Endothelial cell of umbilical vein (primary cell): ENCODE measurements around the gene SDF2. TPM values are rescaled to one million over a fixed set of nuclear protein-coding genes. Genes with fewer than 3 reads are reported as not detected.

Source experiments
- BruUV-seq: library from RNA; stranded (reverse); fragments of 400-500 nt; replicated peaks from 2 replicates; lab custom pipeline; 2021; lab: Mats Ljungman, UMichigan
- CTCF ChIA-PET: fragments of 300-600, 350-600 bp; sonication (Branson Sonifier 250); formaldehyde crosslinking; loops from one replicate; lab custom pipeline; 2021; ENCODE audit warnings: antibody characterized with exemption, inconsistent platforms; lab: Charles Lee
- POLR2A ChIA-PET: fragments of 300-600, 350-600 bp; sonication (Branson Sonifier 250); formaldehyde crosslinking; loops from one replicate; lab custom pipeline; 2021; ENCODE audit warnings: antibody characterized with exemption, inconsistent platforms; lab: Charles Lee
- DNase-seq: peaks from one replicate; pipeline ENCODE4 v3.0.0-alpha.2; 2011; ENCODE audit warnings: low read depth, low spot score
- FAIRE-seq: peaks from 2 replicates; lab custom pipeline; 2011; peaks lifted over from hg19 to GRCh38; lab: Jason Lieb, UNC
- H2AFZ ChIP-seq: 2 replicates; pipeline ENCODE4 v1.6.0; 2012; ENCODE audit warnings: low read depth, low read length, control low read depth, inconsistent platforms
- H3K27ac ChIP-seq: 2 replicates; pipeline ENCODE4 v1.5.1; 2011; ENCODE audit warnings: low read depth, mild to moderate bottlenecking, control low read depth, low read length, moderate library complexity; ENCODE audit not compliant: insufficient read depth
- H3K27me3 ChIP-seq, 2 experiments: 2 replicates each; pipeline versions ENCODE4 v1.6.0 to v1.6.1; 2011; ENCODE audit warnings: low read length in 2 of 2, mixed read lengths in 1 of 2; ENCODE audit not compliant: control insufficient read depth in 2 of 2, insufficient read depth in 2 of 2
- H3K36me3 ChIP-seq, 2 experiments: 2 replicates in 1 of 2; 3 replicates in 1 of 2; pipeline ENCODE4 v1.5.1; 2011; ENCODE audit warnings: low read length in 2 of 2, mild to moderate bottlenecking in 1 of 2, moderate library complexity in 1 of 2; ENCODE audit not compliant: control insufficient read depth in 2 of 2, insufficient read depth in 2 of 2; ENCODE audit errors: extremely low read depth in 1 of 2
- H3K4me1 ChIP-seq: 3 replicates; pipeline ENCODE4 v1.5.1; 2011; ENCODE audit warnings: mild to moderate bottlenecking, low read length; ENCODE audit not compliant: control insufficient read depth, insufficient read depth; ENCODE audit errors: extremely low read depth
- H3K4me2 ChIP-seq: 2 replicates; pipeline ENCODE4 v1.6.1; 2011; ENCODE audit warnings: low read length, control low read depth, mixed read lengths; ENCODE audit not compliant: insufficient read depth
- H3K4me3 ChIP-seq, 3 experiments: fragments of 200-600 bp in 1 of 3; sonication (generic), shearing (Covaris generic) in 1 of 3; replicated peaks in 1 of 3; 2 replicates each; pipeline ENCODE4 v1.5.1; 2011 to 2016; ENCODE audit warnings: control low read depth in 3 of 3, low read length in 3 of 3, mild to moderate bottlenecking in 2 of 3, inconsistent platforms in 1 of 3, low read depth in 1 of 3, moderate library complexity in 1 of 3; ENCODE audit not compliant: insufficient read depth in 1 of 3
- H3K79me2 ChIP-seq: 2 replicates; pipeline ENCODE4 v1.6.0; 2012; ENCODE audit warnings: low read length, inconsistent platforms; ENCODE audit not compliant: control insufficient read depth, insufficient read depth
- H3K9ac ChIP-seq: replicated peaks from 2 replicates; pipeline ENCODE3; 2011; ENCODE audit warnings: low read length, control low read depth; ENCODE audit not compliant: insufficient read depth; ENCODE audit errors: extremely low read depth
- H3K9me1 ChIP-seq: replicated peaks from 3 replicates; pipeline ENCODE4 v1.6.0; 2011; ENCODE audit warnings: mild to moderate bottlenecking, low read length; ENCODE audit not compliant: control insufficient read depth, insufficient read depth; ENCODE audit errors: extremely low read depth
- H3K9me3 ChIP-seq: replicated peaks from 2 replicates; pipeline ENCODE4 v1.5.1; 2012; ENCODE audit warnings: low read length, inconsistent platforms; ENCODE audit not compliant: control insufficient read depth, insufficient read depth
- H4K20me1 ChIP-seq: replicated peaks from 2 replicates; pipeline ENCODE3; 2011; ENCODE audit warnings: mild to moderate bottlenecking, low read length; ENCODE audit not compliant: control insufficient read depth, insufficient read depth; ENCODE audit errors: extremely low read depth
- EZH2 ChIP-seq: IDR thresholded peaks from 2 replicates; pipeline ENCODE4 v1.6.1; 2012; ENCODE audit warnings: borderline replicate concordance, low read depth, mild to moderate bottlenecking, moderate library complexity, low read length, inconsistent platforms; ENCODE audit not compliant: severe bottlenecking
- FOS ChIP-seq: IDR thresholded peaks from 2 replicates; pipeline ENCODE4 v1.6.1; 2011; ENCODE audit warnings: mild to moderate bottlenecking, low read length, moderate library complexity, borderline replicate concordance; ENCODE audit not compliant: insufficient read depth
- GATA2 ChIP-seq: IDR thresholded peaks from 2 replicates; pipeline ENCODE4 v1.7.0; 2011; ENCODE audit warnings: low read depth, mild to moderate bottlenecking, moderate library complexity, mixed read lengths, low read length; ENCODE audit not compliant: insufficient read length, insufficient read depth
- JUN ChIP-seq: IDR thresholded peaks from 2 replicates; pipeline ENCODE4 v1.6.1; 2011; ENCODE audit warnings: borderline replicate concordance, low read depth; ENCODE audit not compliant: insufficient read length, insufficient read depth
- MYC ChIP-seq: IDR thresholded peaks from one replicate; pipeline ENCODE4 v1.6.1; 2011; ENCODE audit warnings: mild to moderate bottlenecking, low read depth, low read length
- POLR2A ChIP-seq: IDR thresholded peaks from 2 replicates; pipeline ENCODE4 v1.6.1; 2012; ENCODE audit warnings: low read depth, mild to moderate bottlenecking, control low read depth, low read length
- POLR2AphosphoS5 ChIP-seq: IDR thresholded peaks from 2 replicates; pipeline ENCODE4 v1.6.1; 2012; ENCODE audit warnings: low read depth, mild to moderate bottlenecking, control low read depth, low read length, moderate library complexity; ENCODE audit not compliant: insufficient read depth
- dilution Hi-C: fragments of 300-500 bp; cut with MboI; formaldehyde crosslinking; loops from one replicate; pipeline ENCODE4 v1.15.0; 2019; ENCODE audit warnings: low sequenced_read_pairs; ENCODE audit not compliant: extremely low pct_ligation_motif_present
- intact Hi-C: fragments of 100-400 bp; cut with micrococcal nuclease; formaldehyde crosslinking; loops from one replicate; pipeline ENCODE4 v1.10.0; 2022
- polyA plus RNA-seq, 4 experiments: library from polyadenylated mRNA; depleted of rRNA in 3 of 4; stranded (reverse) in 3 of 4; unstranded in 1 of 4; fragments of >200 nt; gene quantifications; 2 replicates each; pipeline versions ENCODE4 v1.2.1 to v1.2.3, GENCODE V29; 2011 to 2012; ENCODE audit warnings: missing spikeins in 1 of 4
- total RNA-seq: library from RNA; stranded (reverse); gene quantifications from 2 replicates; pipeline ENCODE4 v1.2.3, GENCODE V29; 2021
- TF ChIP-seq, protein P1 (sequence below): IDR thresholded peaks from 2 replicates; pipeline ENCODE4 v1.6.1; 2011; ENCODE audit not compliant: insufficient read depth, insufficient read length
- TF ChIP-seq, protein P2 (sequence below), 2 donors: IDR thresholded peaks; 1 replicate in 1 of 2; 2 replicates in 1 of 2; pipeline ENCODE4 v1.5.1; 2011; ENCODE audit warnings: low read length in 2 of 2, mild to moderate bottlenecking in 2 of 2, moderate library complexity in 2 of 2, control low read depth in 1 of 2, inconsistent platforms in 1 of 2, low read depth in 1 of 2; ENCODE audit not compliant: insufficient read depth in 1 of 2; ENCODE audit errors: extremely low read depth in 1 of 2

SDF2 gene
- total and polyA plus RNA-seq, 2 donors (not counting 3 experiments of a cell fraction or from before 2014, with no cell fraction given): 52.6 to 77.9 TPM

DNA sequence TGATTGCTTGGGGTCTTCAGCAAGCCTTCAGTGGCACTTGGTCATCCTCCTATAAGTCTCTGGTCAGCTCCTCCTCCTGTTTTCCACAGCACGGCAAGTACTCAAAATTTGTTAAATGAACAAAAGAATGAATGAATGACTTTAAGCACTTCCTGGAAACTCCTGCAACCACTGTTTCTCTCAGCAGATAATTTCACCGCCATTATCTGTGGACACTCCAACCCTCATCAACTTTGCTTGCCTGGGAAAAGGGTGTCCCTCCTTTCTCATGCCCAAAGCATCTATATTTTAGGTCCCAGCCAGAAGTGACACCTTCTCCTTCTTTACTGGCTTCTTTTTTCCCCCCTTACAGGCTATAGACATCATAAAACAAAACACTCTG lies 45.6 kb upstream of the SDF2 start:
- no peaks in the 10 kb centered on the region for H3K9me3 ChIP-seq
- H3K27me3 ChIP-seq: no peaks in the 10 kb centered on the region
- peaks cover 4% of the 10 kb centered on the region for H3K4me1 ChIP-seq
- ChIA-PET POLR2A (no interaction called here), CTCF (no interaction called here)
- no peaks in the 10 kb centered on the region for H3K79me2 ChIP-seq
- H3K9me1 ChIP-seq: no peaks in the 10 kb centered on the region
- H3K36me3 ChIP-seq: peaks cover 3 to 21% of the 10 kb centered on the region in 2 experiments
- DNase-seq (no peak), FAIRE-seq (no peak)
- no peaks in the 10 kb centered on the region for H4K20me1 ChIP-seq
- H3K27ac ChIP-seq: no peak overlapping the region
- dilution Hi-C loops (no loop called here), intact Hi-C loops (no loop called here)
- no peak overlapping the region for H3K4me2 ChIP-seq
- no peak overlapping the region for H3K9ac ChIP-seq
- no peak overlapping the region for H3K4me3 ChIP-seq
- no peak overlapping the region for H2AFZ ChIP-seq
- BruUV-seq: no TSS peak
- TF ChIP-seq JUN (no peak), POLR2A (no peak), EZH2 (no peak), FOS (no peak), POLR2AphosphoS5 (no peak), MYC (no peak), GATA2 (no peak)
- TF ChIP-seq, protein P1, sequence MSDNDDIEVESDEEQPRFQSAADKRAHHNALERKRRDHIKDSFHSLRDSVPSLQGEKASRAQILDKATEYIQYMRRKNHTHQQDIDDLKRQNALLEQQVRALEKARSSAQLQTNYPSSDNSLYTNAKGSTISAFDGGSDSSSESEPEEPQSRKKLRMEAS: no peak
- TF ChIP-seq, protein P2, sequence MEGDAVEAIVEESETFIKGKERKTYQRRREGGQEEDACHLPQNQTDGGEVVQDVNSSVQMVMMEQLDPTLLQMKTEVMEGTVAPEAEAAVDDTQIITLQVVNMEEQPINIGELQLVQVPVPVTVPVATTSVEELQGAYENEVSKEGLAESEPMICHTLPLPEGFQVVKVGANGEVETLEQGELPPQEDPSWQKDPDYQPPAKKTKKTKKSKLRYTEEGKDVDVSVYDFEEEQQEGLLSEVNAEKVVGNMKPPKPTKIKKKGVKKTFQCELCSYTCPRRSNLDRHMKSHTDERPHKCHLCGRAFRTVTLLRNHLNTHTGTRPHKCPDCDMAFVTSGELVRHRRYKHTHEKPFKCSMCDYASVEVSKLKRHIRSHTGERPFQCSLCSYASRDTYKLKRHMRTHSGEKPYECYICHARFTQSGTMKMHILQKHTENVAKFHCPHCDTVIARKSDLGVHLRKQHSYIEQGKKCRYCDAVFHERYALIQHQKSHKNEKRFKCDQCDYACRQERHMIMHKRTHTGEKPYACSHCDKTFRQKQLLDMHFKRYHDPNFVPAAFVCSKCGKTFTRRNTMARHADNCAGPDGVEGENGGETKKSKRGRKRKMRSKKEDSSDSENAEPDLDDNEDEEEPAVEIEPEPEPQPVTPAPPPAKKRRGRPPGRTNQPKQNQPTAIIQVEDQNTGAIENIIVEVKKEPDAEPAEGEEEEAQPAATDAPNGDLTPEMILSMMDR (IDR thresholded peaks at IDR 0.05; ENCODE audit: extremely low read depth in 1 of 2, insufficient read depth in 1 of 2, low read depth in 1 of 2, low read length in 2 of 2): no peak
